ENCODE data around the gene KIFC1.

DNA sequence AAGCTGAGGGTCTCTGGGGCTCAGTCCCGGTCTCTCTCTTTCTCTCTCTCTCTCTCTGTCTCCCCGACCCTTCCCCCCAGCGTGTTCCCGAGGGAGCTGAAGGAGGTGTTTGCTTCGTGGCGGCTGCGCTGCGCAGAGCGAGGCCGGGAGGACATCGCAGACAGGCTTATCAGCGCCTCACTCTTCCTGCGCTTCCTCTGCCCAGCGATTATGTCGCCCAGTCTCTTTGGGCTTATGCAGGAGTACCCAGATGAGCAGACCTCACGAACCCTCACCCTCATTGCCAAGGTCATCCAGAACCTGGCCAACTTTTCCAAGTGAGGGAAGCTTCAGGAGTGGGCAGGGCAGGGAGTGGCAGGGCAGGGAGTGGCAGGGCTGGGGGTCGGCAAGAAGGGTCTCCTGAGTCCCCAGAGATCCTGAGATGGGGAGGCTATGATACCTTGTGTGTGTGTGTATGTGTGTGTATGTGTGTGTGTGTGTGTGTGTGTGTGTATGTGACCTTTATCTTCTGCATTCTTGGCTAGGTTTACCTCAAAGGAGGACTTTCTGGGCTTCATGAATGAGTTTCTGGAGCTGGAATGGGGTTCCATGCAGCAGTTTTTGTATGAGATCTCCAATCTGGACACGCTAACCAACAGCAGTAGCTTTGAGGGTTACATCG lies 49.2 kb downstream of the KIFC1 start:
- TF ChIP-seq, protein P1, sequence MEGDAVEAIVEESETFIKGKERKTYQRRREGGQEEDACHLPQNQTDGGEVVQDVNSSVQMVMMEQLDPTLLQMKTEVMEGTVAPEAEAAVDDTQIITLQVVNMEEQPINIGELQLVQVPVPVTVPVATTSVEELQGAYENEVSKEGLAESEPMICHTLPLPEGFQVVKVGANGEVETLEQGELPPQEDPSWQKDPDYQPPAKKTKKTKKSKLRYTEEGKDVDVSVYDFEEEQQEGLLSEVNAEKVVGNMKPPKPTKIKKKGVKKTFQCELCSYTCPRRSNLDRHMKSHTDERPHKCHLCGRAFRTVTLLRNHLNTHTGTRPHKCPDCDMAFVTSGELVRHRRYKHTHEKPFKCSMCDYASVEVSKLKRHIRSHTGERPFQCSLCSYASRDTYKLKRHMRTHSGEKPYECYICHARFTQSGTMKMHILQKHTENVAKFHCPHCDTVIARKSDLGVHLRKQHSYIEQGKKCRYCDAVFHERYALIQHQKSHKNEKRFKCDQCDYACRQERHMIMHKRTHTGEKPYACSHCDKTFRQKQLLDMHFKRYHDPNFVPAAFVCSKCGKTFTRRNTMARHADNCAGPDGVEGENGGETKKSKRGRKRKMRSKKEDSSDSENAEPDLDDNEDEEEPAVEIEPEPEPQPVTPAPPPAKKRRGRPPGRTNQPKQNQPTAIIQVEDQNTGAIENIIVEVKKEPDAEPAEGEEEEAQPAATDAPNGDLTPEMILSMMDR (IDR thresholded peaks at IDR 0.05) = no peak
- TF ChIP-seq EP300 (IDR thresholded peaks at IDR 0.05) = no peak
- no peak for TF ChIP-seq POLR2A (IDR thresholded peaks at IDR 0.05)
- TF ChIP-seq POLR2AphosphoS5 (IDR thresholded peaks at IDR 0.05) = no peak

Data from suprapubic skin (tissue), 4 donors.